RWPE2 (cell line): ENCODE measurements around the gene GPALPP1.

Experiments used
- ATAC-seq: fragments of 200-7000 bp; cut with Tn5 transposase; 3 replicates; pipeline ENCODE4 v1.9.1; 2021; ENCODE audit warnings: low read depth
- DNase-seq: peaks from one replicate; pipeline ENCODE4 v3.0.0-alpha.2; 2020; ENCODE audit warnings: low spot score
- H3K27ac ChIP-seq: fragments of 450-650 bp; 2 replicates; pipeline ENCODE4 v1.5.1; 2017; ENCODE audit warnings: mild to moderate bottlenecking; ENCODE audit not compliant: poor library complexity, severe bottlenecking
- H3K27me3 ChIP-seq: fragments of 250-450 bp; sonication (Bioruptor Pico); 2 replicates; pipeline ENCODE4 v1.5.1; 2021; ENCODE audit warnings: mild to moderate bottlenecking, moderate library complexity; ENCODE audit not compliant: insufficient read depth, poor library complexity, severe bottlenecking
- H3K36me3 ChIP-seq: fragments of 250-450 bp; sonication (Bioruptor Pico); 2 replicates; pipeline ENCODE4 v1.5.1; 2020; ENCODE audit warnings: low read depth, mild to moderate bottlenecking, moderate library complexity
- H3K4me1 ChIP-seq: fragments of 250-450 bp; sonication (Bioruptor Pico); 2 replicates; pipeline ENCODE4 v1.5.1; 2021; ENCODE audit warnings: mild to moderate bottlenecking, moderate library complexity; ENCODE audit not compliant: insufficient read depth, poor library complexity, severe bottlenecking
- H3K4me3 ChIP-seq: fragments of 250-450 bp; sonication (Bioruptor Pico); 2 replicates; pipeline ENCODE4 v1.5.1; 2021; ENCODE audit warnings: mild to moderate bottlenecking, moderate library complexity; ENCODE audit not compliant: severe bottlenecking
- H3K9me3 ChIP-seq: fragments of 250-450 bp; sonication (Bioruptor Pico); 2 replicates; pipeline ENCODE4 v1.5.1; 2021; ENCODE audit warnings: mild to moderate bottlenecking, moderate library complexity; ENCODE audit not compliant: severe bottlenecking
- TF ChIP-seq, protein P1 (sequence below): fragments of 450-650 bp; IDR thresholded peaks from one replicate; pipeline ENCODE4 v1.5.1; 2017; ENCODE audit warnings: mild to moderate bottlenecking, moderate library complexity; ENCODE audit not compliant: poor library complexity, severe bottlenecking

GPALPP1 gene

DNA sequence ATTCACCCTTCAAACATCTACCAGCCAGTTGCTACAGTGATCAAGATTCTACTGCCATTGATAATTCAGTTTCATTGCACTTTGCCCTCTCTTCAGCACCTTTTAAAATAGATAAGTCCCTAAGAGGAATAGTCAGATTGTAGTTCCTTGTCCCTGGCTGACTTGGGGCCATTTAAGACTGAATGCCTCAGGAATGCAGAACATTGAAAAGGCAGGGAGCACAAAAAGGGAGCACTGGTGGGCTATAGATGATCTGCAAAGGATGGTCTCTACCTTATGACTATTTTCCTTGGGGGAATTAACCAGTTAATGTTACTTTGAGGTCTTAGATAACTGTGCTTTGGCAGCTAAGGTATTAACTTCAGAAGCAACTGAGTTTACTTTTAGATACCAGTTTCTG is 46.9 kb downstream of the GPALPP1 start:
- H3K4me1 ChIP-seq, result no peaks in the 10 kb centered on the region
- no peak for DNase-seq
- H3K9me3 ChIP-seq, result no peaks in the 10 kb centered on the region
- no peak overlapping the region for H3K4me3 ChIP-seq
- ATAC-seq, result no peak
- no peaks in the 10 kb centered on the region for H3K27me3 ChIP-seq
- TF ChIP-seq, protein P1, sequence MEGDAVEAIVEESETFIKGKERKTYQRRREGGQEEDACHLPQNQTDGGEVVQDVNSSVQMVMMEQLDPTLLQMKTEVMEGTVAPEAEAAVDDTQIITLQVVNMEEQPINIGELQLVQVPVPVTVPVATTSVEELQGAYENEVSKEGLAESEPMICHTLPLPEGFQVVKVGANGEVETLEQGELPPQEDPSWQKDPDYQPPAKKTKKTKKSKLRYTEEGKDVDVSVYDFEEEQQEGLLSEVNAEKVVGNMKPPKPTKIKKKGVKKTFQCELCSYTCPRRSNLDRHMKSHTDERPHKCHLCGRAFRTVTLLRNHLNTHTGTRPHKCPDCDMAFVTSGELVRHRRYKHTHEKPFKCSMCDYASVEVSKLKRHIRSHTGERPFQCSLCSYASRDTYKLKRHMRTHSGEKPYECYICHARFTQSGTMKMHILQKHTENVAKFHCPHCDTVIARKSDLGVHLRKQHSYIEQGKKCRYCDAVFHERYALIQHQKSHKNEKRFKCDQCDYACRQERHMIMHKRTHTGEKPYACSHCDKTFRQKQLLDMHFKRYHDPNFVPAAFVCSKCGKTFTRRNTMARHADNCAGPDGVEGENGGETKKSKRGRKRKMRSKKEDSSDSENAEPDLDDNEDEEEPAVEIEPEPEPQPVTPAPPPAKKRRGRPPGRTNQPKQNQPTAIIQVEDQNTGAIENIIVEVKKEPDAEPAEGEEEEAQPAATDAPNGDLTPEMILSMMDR, result no peak
- peaks cover 7% of the 10 kb centered on the region; the same call in 1 of the 2 replicates for H3K36me3 ChIP-seq
- no peak overlapping the region for H3K27ac ChIP-seq

DNA sequence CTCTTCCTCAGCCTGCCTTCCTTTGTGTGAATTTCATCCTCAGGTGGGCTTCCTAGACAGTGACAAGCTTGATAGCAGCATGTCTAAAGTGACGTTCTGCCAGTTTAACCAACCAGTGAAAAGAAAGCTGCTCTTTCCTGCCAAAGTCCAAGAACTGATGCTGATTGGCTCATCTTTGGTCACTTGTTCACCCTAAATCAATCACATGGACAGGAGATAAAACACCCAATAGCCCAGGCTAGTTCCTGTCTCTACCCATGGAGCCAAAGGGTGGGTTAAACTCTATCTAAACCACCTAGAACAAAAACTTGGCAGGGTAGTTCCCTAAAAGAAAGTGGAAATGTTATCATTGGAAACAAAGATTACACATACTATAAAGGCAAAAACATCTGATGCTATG is 50.8 kb downstream of the GPALPP1 start:
- Histone ChIP-seq H3K27me3 (no peaks in the 10 kb centered on the region), H3K9me3 (no peaks in the 10 kb centered on the region), H3K4me1 (no peaks in the 10 kb centered on the region), H3K4me3 (no peak overlapping the region), H3K36me3 (no peaks in the 10 kb centered on the region), H3K27ac (no peak overlapping the region)
- TF ChIP-seq, protein P1, result no peak
- ATAC-seq, result no peak
- no peak for DNase-seq

DNA sequence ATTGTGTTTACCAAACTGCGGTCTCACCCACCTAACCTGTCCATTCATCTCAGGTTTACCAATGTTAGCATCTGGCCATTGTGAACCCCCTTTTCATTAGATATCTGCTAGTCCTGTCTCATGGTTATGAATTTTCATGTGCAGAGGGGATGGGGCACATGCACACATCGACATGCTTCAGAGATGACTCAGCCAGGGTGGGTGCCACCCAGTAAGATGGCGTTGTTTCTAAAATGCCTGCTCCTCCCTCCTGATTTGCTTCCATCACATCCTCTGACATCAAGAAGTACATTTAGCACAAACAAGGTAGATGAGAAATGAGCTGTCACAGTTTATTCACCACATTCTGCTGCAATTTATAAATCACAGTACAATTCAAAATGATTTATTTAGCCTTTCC is 51.3 kb downstream of the GPALPP1 start:
- TF ChIP-seq, protein P1, result no peak
- Histone ChIP-seq H3K36me3 (no peaks in the 10 kb centered on the region), H3K9me3 (no peaks in the 10 kb centered on the region), H3K27ac (no peak overlapping the region), H3K4me3 (no peak overlapping the region), H3K4me1 (no peaks in the 10 kb centered on the region), H3K27me3 (no peaks in the 10 kb centered on the region)
- no peak for DNase-seq
- ATAC-seq, result peak; percentile 33; the same call in 1 of the 3 replicates

DNA sequence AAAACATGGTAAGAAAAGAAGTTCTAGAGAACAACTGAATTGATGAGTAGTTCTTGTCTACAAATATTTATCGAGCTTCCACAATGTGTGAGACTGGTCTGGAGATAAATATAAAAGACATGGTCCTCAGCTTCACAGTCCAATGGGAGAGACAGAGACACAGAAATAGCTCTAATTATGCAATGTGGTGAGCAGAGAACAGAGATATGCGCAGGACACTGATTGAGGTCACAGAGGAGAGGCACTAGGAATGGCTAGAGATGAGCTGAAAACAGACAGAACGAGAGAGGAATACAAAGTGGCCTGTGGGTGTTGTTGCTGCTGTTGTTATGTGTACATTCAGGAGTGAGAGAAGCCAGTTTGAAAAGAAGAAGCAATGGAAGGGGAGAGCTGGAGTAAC is 53.2 kb downstream of the GPALPP1 start:
- Histone ChIP-seq H3K9me3 (no peaks in the 10 kb centered on the region), H3K36me3 (no peaks in the 10 kb centered on the region), H3K27ac (no peak overlapping the region), H3K27me3 (no peaks in the 10 kb centered on the region), H3K4me1 (no peaks in the 10 kb centered on the region), H3K4me3 (no peak overlapping the region)
- TF ChIP-seq, protein P1, result no peak
- DNase-seq (no peak), ATAC-seq (no peak)

DNA sequence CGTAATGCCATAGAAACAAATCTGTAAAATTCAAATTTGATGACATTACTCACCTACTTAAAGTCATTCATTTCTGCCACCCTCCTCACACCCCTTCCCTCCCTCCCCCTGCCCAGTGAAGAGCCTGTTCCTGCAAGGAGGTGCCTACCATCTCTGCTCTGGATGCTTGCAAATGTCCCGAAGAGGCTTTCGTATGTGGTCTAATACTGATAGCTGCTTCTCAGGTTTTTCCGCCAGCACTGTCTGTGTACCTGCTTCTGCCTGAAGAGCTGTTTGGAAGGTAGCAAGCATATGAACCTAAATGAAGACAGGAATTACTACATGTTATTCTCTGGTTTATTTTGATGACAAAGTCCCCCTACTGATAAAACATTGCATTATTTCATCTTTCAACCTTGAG is 57.1 kb downstream of the GPALPP1 start:
- no peaks in the 10 kb centered on the region for H3K36me3 ChIP-seq
- H3K27me3 ChIP-seq, result no peaks in the 10 kb centered on the region
- TF ChIP-seq, protein P1, result no peak
- DNase-seq (no peak), ATAC-seq (no peak)
- no peak overlapping the region for H3K27ac ChIP-seq
- H3K4me3 ChIP-seq, result no peak overlapping the region
- H3K9me3 ChIP-seq, result no peaks in the 10 kb centered on the region
- no peaks in the 10 kb centered on the region for H3K4me1 ChIP-seq
